Measurements from ENCODE around the gene RNF126.

Gene RNF126

DNA sequence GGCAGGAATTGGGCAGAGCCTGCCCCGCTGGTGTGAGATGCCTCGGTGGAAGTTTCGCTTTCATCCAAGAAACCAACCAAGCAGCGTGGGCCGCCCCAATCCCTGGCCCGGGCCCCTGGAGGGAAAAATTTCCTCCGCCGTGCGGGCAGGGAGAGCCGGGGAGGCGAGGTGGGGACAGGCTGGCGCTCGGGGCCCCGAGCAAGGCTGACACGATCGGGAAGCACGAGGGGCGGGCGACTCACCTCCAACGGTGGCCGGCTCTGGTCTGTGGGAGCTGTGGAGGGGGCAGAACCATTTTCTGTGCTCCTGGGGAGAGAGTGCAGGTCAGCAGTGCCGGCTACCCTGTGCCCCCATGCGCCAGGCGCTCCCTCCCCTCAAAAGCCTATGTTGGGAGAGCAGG, 11.0 kb downstream of the RNF126 start:
- no peaks in the 10 kb centered on the region for H3K27me3 ChIP-seq (ENCODE audit: insufficient read depth, low read length)

DNA sequence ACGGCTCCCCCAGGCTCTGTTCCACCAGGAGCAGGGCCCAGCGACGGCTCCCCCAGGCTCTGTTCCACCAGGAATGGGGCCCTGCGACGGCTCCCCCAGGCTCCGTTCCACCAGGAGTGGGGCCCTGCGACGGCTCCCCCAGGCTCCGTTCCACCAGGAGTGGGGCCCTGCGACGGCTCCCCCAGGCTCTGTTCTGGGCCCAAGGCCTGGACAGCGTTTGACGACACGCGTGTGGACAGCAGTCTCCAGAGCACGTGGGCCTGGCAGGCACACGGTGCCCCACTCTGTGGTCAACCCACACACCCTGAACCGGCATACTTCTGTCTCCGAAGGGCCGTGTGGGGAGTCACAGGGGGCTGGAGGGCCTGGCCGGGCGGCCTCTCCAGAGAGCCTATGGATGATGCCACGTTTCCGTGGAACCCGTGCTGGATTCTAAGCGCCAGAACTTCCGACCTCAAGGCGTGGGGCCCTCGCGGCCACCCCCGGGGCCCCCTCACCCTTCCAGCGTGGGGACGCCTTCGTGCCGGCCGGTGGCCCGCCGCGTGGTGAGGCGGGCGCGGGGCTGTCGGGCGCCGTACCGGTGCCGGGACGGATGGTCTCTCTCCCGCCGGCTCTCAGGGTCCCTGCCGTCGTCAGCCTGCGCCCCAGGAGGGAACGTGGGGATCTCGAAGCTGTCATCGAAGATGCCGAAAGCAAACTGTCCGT, 11.7 kb downstream of the RNF126 start:
- no peaks in the 10 kb centered on the region for H3K27me3 ChIP-seq (ENCODE audit: insufficient read depth, low read length)
- peaks cover 53% of the 10 kb centered on the region for H3K36me3 ChIP-seq (ENCODE audit: insufficient read depth, low read length)
- no peaks in the 10 kb centered on the region for H3K4me1 ChIP-seq (ENCODE audit: insufficient read depth, low read length)
- H3K4me3 ChIP-seq (ENCODE audit: low read length) = no peak overlapping the region
- no peaks in the 10 kb centered on the region for H3K9me3 ChIP-seq (ENCODE audit: low read length)
- no peak overlapping the region for H2AFZ ChIP-seq (ENCODE audit: low read depth, low read length)

More for the DNA sequence above, 11.0 kb downstream of the RNF126 start:
- H3K4me3 ChIP-seq (ENCODE audit: low read length) = no peak overlapping the region
- H3K9me3 ChIP-seq (ENCODE audit: low read length) = no peaks in the 10 kb centered on the region
- no peak overlapping the region for H2AFZ ChIP-seq (ENCODE audit: low read depth, low read length)
- no peaks in the 10 kb centered on the region for H3K4me1 ChIP-seq (ENCODE audit: insufficient read depth, low read length)
- peaks cover 49% of the 10 kb centered on the region for H3K36me3 ChIP-seq (ENCODE audit: insufficient read depth, low read length)

DNA sequence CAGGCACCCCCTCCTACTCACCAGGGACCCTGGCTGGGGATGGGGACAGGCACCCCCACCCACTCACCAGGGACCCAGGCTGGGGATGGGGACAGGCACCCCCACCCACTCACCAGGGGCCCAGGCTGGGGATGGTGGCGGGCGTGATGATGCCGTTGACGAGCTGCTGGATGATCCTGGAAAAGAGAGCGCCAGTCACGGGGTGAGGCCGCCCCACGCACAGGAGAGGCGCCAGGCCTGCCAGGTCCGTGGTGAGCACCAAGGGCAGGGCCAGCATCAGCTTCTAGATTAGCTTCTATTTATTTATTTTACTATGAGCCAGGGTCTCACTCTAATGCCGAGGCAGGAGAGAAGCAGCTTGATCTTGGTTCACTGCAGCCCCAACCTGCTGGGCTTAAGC, 12.9 kb downstream of the RNF126 start:
- no peaks in the 10 kb centered on the region for H3K9me3 ChIP-seq (ENCODE audit: low read length)
- peaks cover 58% of the 10 kb centered on the region for H3K36me3 ChIP-seq (ENCODE audit: insufficient read depth, low read length)
- no peaks in the 10 kb centered on the region for H3K4me1 ChIP-seq (ENCODE audit: insufficient read depth, low read length)
- no peak overlapping the region for H2AFZ ChIP-seq (ENCODE audit: low read depth, low read length)
- no peaks in the 10 kb centered on the region for H3K27me3 ChIP-seq (ENCODE audit: insufficient read depth, low read length)
- no peak overlapping the region for H3K4me3 ChIP-seq (ENCODE audit: low read length)

DNA sequence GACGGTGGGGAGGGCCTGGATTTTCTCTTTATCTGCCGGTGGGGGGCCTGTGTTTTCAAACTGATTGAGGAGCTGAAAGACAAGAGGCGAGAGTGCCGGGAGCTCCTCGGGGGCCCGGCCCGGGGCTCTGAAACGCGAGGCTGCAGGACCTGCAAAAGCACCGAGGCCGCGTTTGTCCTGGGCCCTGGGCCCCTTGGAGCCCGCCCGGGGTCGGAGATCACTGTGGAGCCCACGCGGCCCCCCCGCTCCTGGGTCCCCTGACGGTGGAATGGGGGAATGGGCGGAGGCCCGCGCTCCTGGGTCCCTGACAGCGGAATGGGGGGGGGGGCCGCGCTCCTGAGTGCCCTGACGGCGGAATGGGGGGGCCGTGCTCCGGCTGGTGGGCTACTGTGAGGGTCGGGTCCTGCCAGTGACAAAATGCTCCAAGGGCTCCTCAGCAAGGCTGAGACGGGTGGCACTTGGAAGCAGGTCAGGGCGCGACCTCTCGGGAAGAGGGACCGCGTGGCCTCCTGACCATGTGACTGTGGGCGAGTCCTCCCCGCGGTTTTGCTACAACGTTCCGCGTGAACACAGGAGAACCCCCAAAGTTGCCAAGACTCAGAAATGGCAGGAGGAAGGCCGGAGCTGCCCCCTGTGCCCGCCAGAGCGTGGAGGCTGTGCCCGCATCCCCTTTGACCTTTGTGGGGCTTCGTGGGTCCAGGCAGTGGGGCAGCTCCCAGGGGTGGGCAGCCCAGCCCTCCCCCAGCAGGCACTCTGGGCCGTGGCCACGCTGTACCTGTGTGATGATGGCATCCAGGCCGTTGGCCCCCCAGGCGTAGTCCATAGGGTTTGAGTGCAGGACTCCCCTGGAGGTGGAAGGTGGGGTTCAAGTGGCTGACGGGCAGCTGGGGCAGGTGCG, 13.9 kb downstream of the RNF126 start:
- Histone ChIP-seq H2AFZ (ENCODE audit: low read depth, low read length) (no peak overlapping the region), H3K36me3 (ENCODE audit: insufficient read depth, low read length) (peaks cover 53% of the 10 kb centered on the region)

DNA sequence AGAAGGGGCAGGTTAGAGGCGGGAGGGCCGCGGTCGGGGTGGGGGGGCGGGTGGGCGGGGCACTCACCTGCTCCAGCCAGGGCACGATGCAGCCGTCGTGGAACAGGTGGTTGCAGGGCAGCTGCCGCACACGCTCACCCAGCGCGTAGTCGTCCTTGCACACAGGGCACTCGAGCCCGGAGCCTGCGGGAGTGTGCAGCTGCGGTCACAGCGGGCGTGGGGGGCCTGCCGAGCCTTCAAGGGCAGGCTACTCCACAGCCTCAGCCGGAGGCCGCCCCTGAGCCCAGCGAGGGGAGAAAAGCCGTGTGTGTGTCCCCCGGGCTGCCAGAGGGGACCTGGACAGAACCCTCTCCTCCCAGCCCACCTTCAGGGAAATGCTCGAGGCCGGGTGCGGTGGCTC, 14.7 kb downstream of the RNF126 start:
- Histone ChIP-seq H3K9me3 (ENCODE audit: low read length) (no peaks in the 10 kb centered on the region), H3K4me3 (ENCODE audit: low read length) (no peak overlapping the region), H3K4me1 (ENCODE audit: insufficient read depth, low read length) (no peaks in the 10 kb centered on the region), H3K27me3 (ENCODE audit: insufficient read depth, low read length) (no peaks in the 10 kb centered on the region), H3K36me3 (ENCODE audit: insufficient read depth, low read length) (peaks cover 46% of the 10 kb centered on the region), H2AFZ (ENCODE audit: low read depth, low read length) (no peak overlapping the region)

More for the DNA sequence above, 13.9 kb downstream of the RNF126 start:
- Histone ChIP-seq H3K9me3 (ENCODE audit: low read length) (no peaks in the 10 kb centered on the region), H3K4me1 (ENCODE audit: insufficient read depth, low read length) (no peaks in the 10 kb centered on the region), H3K27me3 (ENCODE audit: insufficient read depth, low read length) (no peaks in the 10 kb centered on the region), H3K4me3 (ENCODE audit: low read length) (no peak overlapping the region)

DNA sequence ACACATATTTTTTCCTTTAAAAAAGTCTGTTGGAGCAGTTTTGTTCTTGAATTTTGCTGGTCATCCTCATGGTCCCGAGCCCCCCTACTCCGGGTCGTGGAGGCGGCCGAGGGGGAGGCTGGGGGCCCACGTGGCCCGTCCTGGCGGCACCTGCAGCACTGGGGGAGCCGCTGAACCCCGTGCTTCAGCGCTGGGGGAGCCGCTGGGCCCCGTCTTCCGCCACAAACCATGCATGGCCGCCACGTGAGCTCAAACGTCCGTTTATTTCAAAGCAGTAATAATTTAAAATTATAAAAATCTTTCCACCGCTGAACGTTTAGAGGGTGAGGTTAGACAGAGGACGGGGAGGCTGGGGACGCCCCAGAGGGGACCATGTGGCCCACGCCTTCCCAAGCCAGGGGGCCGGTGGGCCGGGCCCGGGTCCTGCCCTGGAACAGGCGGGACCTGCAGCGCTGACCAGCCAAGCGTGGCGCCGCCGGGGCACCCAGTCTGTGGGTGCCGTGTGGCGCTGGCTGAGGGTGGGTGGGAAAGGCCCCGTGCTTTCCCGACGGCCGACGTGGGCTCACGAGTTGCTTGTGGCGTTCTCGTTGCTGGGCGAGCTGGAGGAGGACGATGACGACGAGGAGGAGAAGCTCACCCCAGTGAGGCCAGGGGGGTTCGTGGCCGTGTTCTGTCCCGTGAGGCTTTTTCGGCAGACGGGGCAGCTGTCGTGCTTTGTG, 15.3 kb downstream of the RNF126 start:
- Histone ChIP-seq H2AFZ (ENCODE audit: low read depth, low read length) (no peak overlapping the region), H3K4me3 (ENCODE audit: low read length) (no peak overlapping the region), H3K9me3 (ENCODE audit: low read length) (no peaks in the 10 kb centered on the region), H3K4me1 (ENCODE audit: insufficient read depth, low read length) (no peaks in the 10 kb centered on the region), H3K36me3 (ENCODE audit: insufficient read depth, low read length) (peaks cover 46% of the 10 kb centered on the region), H3K27me3 (ENCODE audit: insufficient read depth, low read length) (no peaks in the 10 kb centered on the region)

DNA sequence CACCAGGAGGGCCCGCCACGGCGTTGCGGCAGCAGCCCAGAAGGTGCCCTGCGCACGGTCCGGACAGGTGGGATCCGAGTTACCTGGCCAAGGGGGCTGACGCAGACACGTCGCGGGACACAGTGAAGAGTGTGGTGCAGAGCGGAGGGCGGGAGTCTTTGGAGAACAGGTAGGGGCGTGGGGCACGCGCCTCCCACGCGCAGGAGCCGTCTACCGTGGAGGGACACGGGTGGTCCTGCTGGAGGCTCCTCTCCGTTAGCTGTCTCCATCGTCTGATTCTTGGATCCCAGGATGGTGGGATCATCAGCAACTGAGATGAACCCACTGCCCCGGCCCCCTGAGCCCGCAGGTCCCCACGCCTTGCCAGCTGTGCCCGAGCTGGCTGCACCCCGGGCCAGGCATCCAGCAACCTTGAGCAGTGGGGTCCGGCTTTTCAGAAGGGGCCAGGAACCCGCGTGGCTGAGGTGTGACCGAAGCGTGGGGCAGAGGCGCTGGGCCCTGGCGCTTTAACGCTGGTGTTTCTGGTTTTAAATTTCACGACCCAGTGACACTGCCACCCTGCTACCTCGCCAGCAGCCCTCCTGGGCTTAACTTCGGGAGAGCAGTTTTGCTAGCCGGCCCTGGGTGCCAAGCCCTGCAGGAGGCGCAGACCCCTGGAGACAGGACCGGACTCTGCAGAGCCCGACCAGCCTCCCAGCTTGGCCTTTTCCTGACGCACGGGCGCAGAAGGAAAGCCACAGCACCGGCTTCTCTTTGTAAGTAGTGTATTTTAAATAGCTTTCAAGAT, 16.0 kb downstream of the RNF126 start:
- H3K4me1 ChIP-seq (ENCODE audit: insufficient read depth, low read length) = no peaks in the 10 kb centered on the region
- no peak overlapping the region for H2AFZ ChIP-seq (ENCODE audit: low read depth, low read length)
- no peaks in the 10 kb centered on the region for H3K27me3 ChIP-seq (ENCODE audit: insufficient read depth, low read length)
- H3K4me3 ChIP-seq (ENCODE audit: low read length) = no peak overlapping the region
- H3K36me3 ChIP-seq (ENCODE audit: insufficient read depth, low read length) = peaks cover 42% of the 10 kb centered on the region
- no peaks in the 10 kb centered on the region for H3K9me3 ChIP-seq (ENCODE audit: low read length)

DNA sequence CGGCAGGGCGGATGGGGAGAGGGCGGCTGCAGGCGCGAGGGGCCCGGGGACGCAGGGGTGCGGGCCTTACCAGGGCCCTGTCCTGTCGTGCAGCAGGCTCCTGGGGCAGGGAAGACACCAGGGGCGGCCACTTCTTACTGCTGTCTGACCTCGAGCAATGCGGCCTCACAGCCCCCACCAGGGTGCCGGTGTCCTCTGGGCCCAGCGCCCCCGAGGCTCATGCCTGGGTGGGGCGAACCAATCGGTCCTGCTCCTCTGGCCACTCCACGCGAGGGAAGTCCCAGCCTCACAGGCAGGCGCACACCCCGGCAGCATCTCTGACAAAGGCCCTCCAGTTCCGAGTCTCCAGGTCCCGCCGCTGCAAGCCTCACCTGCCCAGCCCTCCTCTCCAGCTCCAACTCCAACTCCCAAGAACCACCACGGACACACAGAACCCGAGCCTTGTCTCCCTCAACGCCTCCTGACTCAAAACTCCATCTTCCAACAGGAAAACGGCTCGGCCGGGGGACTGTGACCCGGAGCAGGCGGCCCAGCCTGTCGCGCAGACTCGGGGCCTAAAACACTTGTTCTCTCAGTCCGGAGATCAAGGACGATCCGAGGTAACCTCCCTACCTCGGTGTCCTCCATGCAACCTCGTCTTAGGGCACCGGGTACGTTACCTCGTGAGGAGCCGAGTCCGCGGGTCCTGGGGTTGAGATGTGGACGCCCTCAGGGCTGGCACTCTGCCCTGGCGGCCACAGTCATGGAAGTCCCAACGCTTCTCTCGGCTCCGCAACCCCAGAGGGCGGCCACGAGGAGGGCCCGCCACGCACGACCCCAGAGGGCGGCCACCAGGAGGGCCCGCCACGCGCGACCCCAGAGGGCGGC, 16.9 kb downstream of the RNF126 start:
- Histone ChIP-seq H2AFZ (ENCODE audit: low read depth, low read length) (no peak overlapping the region), H3K36me3 (ENCODE audit: insufficient read depth, low read length) (peaks cover 35% of the 10 kb centered on the region), H3K27me3 (ENCODE audit: insufficient read depth, low read length) (no peaks in the 10 kb centered on the region), H3K4me1 (ENCODE audit: insufficient read depth, low read length) (no peaks in the 10 kb centered on the region), H3K4me3 (ENCODE audit: low read length) (no peak overlapping the region), H3K9me3 (ENCODE audit: low read length) (no peaks in the 10 kb centered on the region)

DNA sequence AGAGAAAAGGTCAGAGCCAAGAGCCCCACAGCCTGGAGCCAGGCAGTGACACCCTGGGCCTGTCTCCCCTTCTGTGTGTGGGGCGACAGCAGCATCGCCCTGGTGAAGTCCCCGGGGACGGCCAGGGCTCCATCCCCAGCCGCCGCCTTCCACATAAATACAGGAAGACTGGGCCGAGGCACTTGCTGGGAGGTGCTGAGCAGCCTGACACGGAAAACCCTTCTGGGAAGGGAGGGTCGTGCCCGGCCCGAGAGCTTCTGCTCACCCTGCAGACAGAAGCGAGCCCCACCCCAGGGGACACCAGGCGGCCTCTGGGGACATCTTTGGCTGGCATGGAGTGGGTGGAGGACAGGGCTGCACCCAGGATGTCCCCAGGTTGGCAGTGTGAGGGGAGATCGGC, 18.2 kb downstream of the RNF126 start:
- Histone ChIP-seq H2AFZ (ENCODE audit: low read depth, low read length) (no peak overlapping the region), H3K36me3 (ENCODE audit: insufficient read depth, low read length) (peaks cover 32% of the 10 kb centered on the region), H3K4me3 (ENCODE audit: low read length) (no peak overlapping the region), H3K4me1 (ENCODE audit: insufficient read depth, low read length) (no peaks in the 10 kb centered on the region), H3K27me3 (ENCODE audit: insufficient read depth, low read length) (no peaks in the 10 kb centered on the region), H3K9me3 (ENCODE audit: low read length) (no peaks in the 10 kb centered on the region)

DNA sequence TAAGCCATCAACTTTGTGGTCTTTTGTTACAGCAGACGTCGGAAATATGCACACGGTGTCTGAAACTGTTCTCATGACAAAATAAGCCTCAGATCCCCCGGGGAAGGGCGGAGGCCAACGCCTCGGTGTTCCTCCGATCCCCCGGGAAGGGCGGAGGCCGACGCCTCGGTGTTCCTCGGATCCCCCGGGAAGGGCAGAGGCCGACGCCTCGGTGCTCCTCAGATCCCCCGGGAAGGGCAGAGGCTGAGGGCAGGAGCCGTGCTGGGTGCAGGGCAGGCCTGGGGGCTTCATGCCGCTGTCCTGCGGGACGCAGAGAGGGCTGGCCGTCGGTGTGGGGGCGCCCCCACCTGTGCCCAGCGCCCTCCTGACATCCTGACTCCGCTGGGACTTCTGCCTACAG, 18.7 kb downstream of the RNF126 start:
- Histone ChIP-seq H3K9me3 (ENCODE audit: low read length) (no peaks in the 10 kb centered on the region), H3K4me1 (ENCODE audit: insufficient read depth, low read length) (no peaks in the 10 kb centered on the region), H3K4me3 (ENCODE audit: low read length) (no peak overlapping the region), H3K27me3 (ENCODE audit: insufficient read depth, low read length) (no peaks in the 10 kb centered on the region), H2AFZ (ENCODE audit: low read depth, low read length) (no peak overlapping the region), H3K36me3 (ENCODE audit: insufficient read depth, low read length) (peaks cover 29% of the 10 kb centered on the region)

DNA sequence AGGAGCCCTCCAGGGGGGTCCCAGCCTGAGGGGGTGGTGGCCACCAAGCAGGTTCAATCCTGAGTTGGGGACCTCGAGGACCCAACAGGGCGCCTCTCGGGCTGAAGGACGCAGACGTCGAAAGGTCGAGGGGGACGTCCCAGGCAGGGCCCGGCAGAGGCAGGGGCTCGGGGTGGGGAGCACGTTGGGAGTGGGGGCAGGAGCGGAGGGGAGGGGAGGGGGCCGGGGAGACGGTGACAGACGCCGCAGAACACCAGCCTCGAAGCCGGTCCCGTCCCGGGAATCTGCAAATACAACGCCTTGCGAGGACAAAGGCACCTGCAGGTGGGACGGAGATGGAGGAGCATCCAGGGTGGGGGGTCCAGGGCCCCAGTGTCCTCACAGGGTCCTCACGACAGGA, 19.3 kb downstream of the RNF126 start:
- Histone ChIP-seq H3K36me3 (ENCODE audit: insufficient read depth, low read length) (peaks cover 26% of the 10 kb centered on the region), H3K4me1 (ENCODE audit: insufficient read depth, low read length) (peaks cover 1% of the 10 kb centered on the region), H3K27me3 (ENCODE audit: insufficient read depth, low read length) (no peaks in the 10 kb centered on the region), H2AFZ (ENCODE audit: low read depth, low read length) (no peak overlapping the region), H3K9me3 (ENCODE audit: low read length) (no peaks in the 10 kb centered on the region), H3K4me3 (ENCODE audit: low read length) (no peak overlapping the region)
